GM12873 (cell line): ENCODE measurements around the gene PTPN4.

Experiments
- CTCF ChIP-seq: IDR thresholded peaks from 2 replicates; pipeline ENCODE4 v1.5.1; 2012; ENCODE audit warnings: low read depth, mild to moderate bottlenecking, moderate library complexity, low read length, control low read depth; ENCODE audit not compliant: insufficient read depth; ENCODE audit errors: missing control alignments

PTPN4 gene

GRCh38 chr2:120026890-120027289, 267.2 kb downstream of the PTPN4 start:
- no peak for TF ChIP-seq CTCF

GRCh38 chr2:120028795-120029194, 269.1 kb downstream of the PTPN4 start:
- no peak for TF ChIP-seq CTCF

GRCh38 chr2:120029672-120030640, 270.2 kb downstream of the PTPN4 start:
- no peak for TF ChIP-seq CTCF

GRCh38 chr2:120032297-120032696, 272.6 kb downstream of the PTPN4 start:
- TF ChIP-seq CTCF: no peak
